ENCODE measurements around the gene TBC1D10B. TPM values are rescaled to one million over a fixed set of nuclear protein-coding genes. Genes with fewer than 3 reads are reported as not detected.

Gene TBC1D10B
- total and polyA plus RNA-seq, 2 experiments from 2014 or later: 29.3 to 37.9 TPM

- TF ChIP-seq CTCF (IDR thresholded peaks at IDR 0.05; ENCODE audit: poor library complexity): no peak
- TF ChIP-seq EZH2phosphoT487 (IDR thresholded peaks at IDR 0.05; ENCODE audit: low read depth, severe bottlenecking, unreplicated experiment): no peak
- no peak for TF ChIP-seq EZH2 (IDR thresholded peaks at IDR 0.05; ENCODE audit: borderline replicate concordance)
- H3K4me3 ChIP-seq: no peak overlapping the region
- no peaks in the 10 kb centered on the region for H3K9me3 ChIP-seq (ENCODE audit: low read depth)
- H3K4me2 ChIP-seq: no peak overlapping the region
- H3K36me3 ChIP-seq (replicated peaks; ENCODE audit: insufficient read depth, low read depth): no peaks in the 10 kb centered on the region
- no peak overlapping the region for H2AFZ ChIP-seq
- no peak for DNase-seq (ENCODE audit: low spot score)
- peaks cover 11% of the 10 kb centered on the region for H3K4me1 ChIP-seq (ENCODE audit: insufficient read depth)
- WGBS (ENCODE audit: low lambda C conversion rate, missing lambda C conversion rate): 89% methylated on average over 13 of the region's 13 CpGs
- H4K20me1 ChIP-seq (ENCODE audit: insufficient read depth, poor library complexity, severe bottlenecking): no peaks in the 10 kb centered on the region
- no peak overlapping the region for H3K27ac ChIP-seq
- no peaks in the 10 kb centered on the region for H3K27me3 ChIP-seq
- peaks cover 6% of the 10 kb centered on the region for H3K79me2 ChIP-seq
- no peaks in the 10 kb centered on the region for H3K9me2 ChIP-seq (replicated peaks; ENCODE audit: insufficient read depth)
Observed at GRCh38 chr16:30381291-30382041, 11.2 kb upstream of the TBC1D10B start.

GRCh38 chr16:30380803-30381208 is 10.5 kb upstream of the TBC1D10B start:
- peaks cover 11% of the 10 kb centered on the region for H3K4me1 ChIP-seq (ENCODE audit: insufficient read depth)
- H3K9me2 ChIP-seq (replicated peaks; ENCODE audit: insufficient read depth): no peaks in the 10 kb centered on the region
- no peaks in the 10 kb centered on the region for H4K20me1 ChIP-seq (ENCODE audit: insufficient read depth, poor library complexity, severe bottlenecking)
- TF ChIP-seq EZH2 (IDR thresholded peaks at IDR 0.05; ENCODE audit: borderline replicate concordance): no peak
- TF ChIP-seq CTCF (IDR thresholded peaks at IDR 0.05; ENCODE audit: poor library complexity): no peak
- no peak for TF ChIP-seq EZH2phosphoT487 (IDR thresholded peaks at IDR 0.05; ENCODE audit: low read depth, severe bottlenecking, unreplicated experiment)
- H3K36me3 ChIP-seq (replicated peaks; ENCODE audit: insufficient read depth, low read depth): no peaks in the 10 kb centered on the region
- WGBS (ENCODE audit: low lambda C conversion rate, missing lambda C conversion rate): 91% methylated on average over 6 of the region's 6 CpGs
- peaks cover 6% of the 10 kb centered on the region for H3K79me2 ChIP-seq
- no peak overlapping the region for H3K4me2 ChIP-seq
- H2AFZ ChIP-seq: no peak overlapping the region
- H3K27me3 ChIP-seq: no peaks in the 10 kb centered on the region
- H3K27ac ChIP-seq: no peak overlapping the region
- H3K4me3 ChIP-seq: no peak overlapping the region
- H3K9me3 ChIP-seq (ENCODE audit: low read depth): no peaks in the 10 kb centered on the region
- DNase-seq (ENCODE audit: low spot score): no peak

GRCh38 chr16:30380072-30380802 is 9.9 kb upstream of the TBC1D10B start:
- Histone ChIP-seq H3K27me3 (no peaks in the 10 kb centered on the region), H3K79me2 (peaks cover 6% of the 10 kb centered on the region), H3K4me2 (no peak overlapping the region), H4K20me1 (ENCODE audit: insufficient read depth, poor library complexity, severe bottlenecking) (no peaks in the 10 kb centered on the region), H3K36me3 (replicated peaks; ENCODE audit: insufficient read depth, low read depth) (no peaks in the 10 kb centered on the region), H3K4me1 (ENCODE audit: insufficient read depth) (peaks cover 11% of the 10 kb centered on the region), H3K9me2 (replicated peaks; ENCODE audit: insufficient read depth) (no peaks in the 10 kb centered on the region), H2AFZ (no peak overlapping the region), H3K9me3 (ENCODE audit: low read depth) (no peaks in the 10 kb centered on the region), H3K4me3 (no peak overlapping the region), H3K27ac (no peak overlapping the region)
- no peak for TF ChIP-seq CTCF (IDR thresholded peaks at IDR 0.05; ENCODE audit: poor library complexity)
- TF ChIP-seq EZH2 (IDR thresholded peaks at IDR 0.05; ENCODE audit: borderline replicate concordance): no peak
- TF ChIP-seq EZH2phosphoT487 (IDR thresholded peaks at IDR 0.05; ENCODE audit: low read depth, severe bottlenecking, unreplicated experiment): no peak
- 97% methylated on average over 4 of the region's 4 CpGs for WGBS (ENCODE audit: low lambda C conversion rate, missing lambda C conversion rate)
- no peak for DNase-seq (ENCODE audit: low spot score)

Measured in hepatocyte (in vitro differentiated cells).